ENCODE results near the gene SEPTIN1. TPM values are rescaled to one million over a fixed set of nuclear protein-coding genes. Genes with fewer than 3 reads are reported as not detected.

Gene SEPTIN1
- total and polyA plus RNA-seq, 2 of the 13 experiments (the other 11 are each of a cell fraction or from before 2014, with no cell fraction given), result 0.18 to 0.67 TPM

GRCh38 chr16:30353438-30354129 lies 28.8 kb downstream of the SEPTIN1 start (continued):
- no peak for TF ChIP-seq ZNF17 (CRISPR knock-in tag; IDR thresholded peaks at IDR 0.05)
- TF ChIP-seq SETDB1 (CRISPR knock-in tag; IDR thresholded peaks at IDR 0.05; ENCODE audit: borderline replicate concordance), result no peak
- no peak for TF ChIP-seq CEBPZ (IDR thresholded peaks at IDR 0.05; ENCODE audit: low read length)
- no peak for TF ChIP-seq HNRNPH1 (optimal IDR thresholded peaks at IDR 0.05; ENCODE audit: low read depth, low read length)
- no peak for TF ChIP-seq ZNF572 (CRISPR knock-in tag; IDR thresholded peaks at IDR 0.05)
- TF ChIP-seq ZNF773 (CRISPR knock-in tag; IDR thresholded peaks at IDR 0.05; ENCODE audit: borderline replicate concordance), result no peak
- no peak for TF ChIP-seq ZNF577 (CRISPR knock-in tag; IDR thresholded peaks at IDR 0.05; ENCODE audit: borderline replicate concordance, low read depth)
- TF ChIP-seq ARID5B (CRISPR knock-in tag; IDR thresholded peaks at IDR 0.05), result no peak
- peak; percentile 33 for TF ChIP-seq HNRNPLL (IDR thresholded peaks at IDR 0.05; ENCODE audit: low read depth, low read length, poor library complexity, severe bottlenecking)
- no peak for TF ChIP-seq RNF2 (conservative IDR thresholded peaks at IDR 0.05; ENCODE audit: low read depth)
- no peak for TF ChIP-seq ZNF124 (CRISPR knock-in tag; IDR thresholded peaks at IDR 0.05)
- TF ChIP-seq SP2 (CRISPR knock-in tag; IDR thresholded peaks at IDR 0.05), result no peak
- TF ChIP-seq PREB (CRISPR knock-in tag; IDR thresholded peaks at IDR 0.05), result no peak
- no peak for TF ChIP-seq BRD4 (CRISPR knock-in tag; IDR thresholded peaks at IDR 0.05)
- TF ChIP-seq ZNF891 (CRISPR knock-in tag; IDR thresholded peaks at IDR 0.05), result 0 out of 2 replicates have a peak, but pooled peaks have one; percentile 56
- TF ChIP-seq ZSCAN12 (CRISPR knock-in tag; IDR thresholded peaks at IDR 0.05), result no peak
- TF ChIP-seq RELA (CRISPR knock-in tag; IDR thresholded peaks at IDR 0.05), result no peak
- TF ChIP-seq ZNF33A (CRISPR knock-in tag; IDR thresholded peaks at IDR 0.05; ENCODE audit: borderline replicate concordance), result no peak
